GM23338 (cell line): Measurements from ENCODE around the gene NME1. TPM values are rescaled to one million over a fixed set of nuclear protein-coding genes. Genes with fewer than 3 reads are reported as not detected.

Source experiments
- ATAC-seq: fragments of 200-7000 bp; cut with Tn5 transposase; 3 replicates; pipeline ENCODE4 v1.9.1; 2020
- DNase-seq: peaks from one replicate; pipeline ENCODE4 v3.0.0-alpha.2; 2015; ENCODE audit warnings: low spot score
- H2AFZ ChIP-seq: fragments of 200-600 bp; sonication (generic); 2 replicates; pipeline ENCODE4 v1.8.0; 2016; ENCODE audit warnings: antibody characterized with exemption, mild to moderate bottlenecking, moderate library complexity
- H3F3A ChIP-seq: fragments of 200-600 bp; sonication (generic); replicated peaks from 2 replicates; pipeline ENCODE4 v1.8.0; 2017; ENCODE audit warnings: antibody characterized with exemption, mixed run types, low read depth
- H3K27ac ChIP-seq: fragments of 200-600 bp; sonication (generic); 2 replicates; pipeline ENCODE4 v1.6.1; 2016; ENCODE audit warnings: low read depth
- H3K27me3 ChIP-seq: fragments of 200-600 bp; sonication (generic); 2 replicates; pipeline ENCODE4 v1.8.0; 2016; ENCODE audit warnings: mild to moderate bottlenecking, mixed run types, moderate library complexity; ENCODE audit not compliant: insufficient read depth
- H3K36me3 ChIP-seq: fragments of 200-600 bp; sonication (generic); 2 replicates; pipeline ENCODE4 v1.8.0; 2016; ENCODE audit warnings: mild to moderate bottlenecking; ENCODE audit not compliant: insufficient read depth
- H3K4me1 ChIP-seq: fragments of 200-600 bp; sonication (generic); 2 replicates; pipeline ENCODE4 v1.8.0; 2016; ENCODE audit warnings: mild to moderate bottlenecking, moderate library complexity; ENCODE audit not compliant: insufficient read depth
- H3K4me2 ChIP-seq: fragments of 200-600 bp; sonication (generic); 2 replicates; pipeline ENCODE4 v1.7.1; 2017; ENCODE audit warnings: mixed run types
- H3K4me3 ChIP-seq: fragments of 200-600 bp; sonication (generic); 2 replicates; pipeline ENCODE4 v1.6.1; 2016; ENCODE audit warnings: mixed run types
- H3K79me2 ChIP-seq: fragments of 200-600 bp; sonication (generic); replicated peaks from 2 replicates; pipeline ENCODE4 v1.8.0; 2017; ENCODE audit warnings: mild to moderate bottlenecking; ENCODE audit not compliant: insufficient read depth
- H3K9me2 ChIP-seq: fragments of 200-600 bp; sonication (generic); 2 replicates; pipeline ENCODE4 v1.8.0; 2017; ENCODE audit not compliant: insufficient read depth
- H4K20me1 ChIP-seq: fragments of 200-600 bp; sonication (generic); replicated peaks from 2 replicates; pipeline ENCODE4 v1.8.0; 2017; ENCODE audit warnings: mild to moderate bottlenecking; ENCODE audit not compliant: insufficient read depth
- H3K27ac Mint-ChIP-seq: 2 replicates; pipeline ENCODE4 v1.8.0; 2020; ENCODE audit warnings: inconsistent platforms, mild to moderate bottlenecking, moderate library complexity, mixed read lengths
- H3K27me3 Mint-ChIP-seq: 3 replicates; pipeline ENCODE4 v1.8.0; 2022; ENCODE audit warnings: low read depth, mild to moderate bottlenecking, moderate library complexity, mixed read lengths, inconsistent platforms; ENCODE audit not compliant: insufficient read depth, poor library complexity
- H3K36me3 Mint-ChIP-seq: 3 replicates; pipeline ENCODE4 v1.8.0; 2021; ENCODE audit warnings: low read depth, mild to moderate bottlenecking, inconsistent platforms, moderate library complexity, mixed read lengths
- H3K4me1 Mint-ChIP-seq: 3 replicates; pipeline ENCODE4 v1.8.0; 2020; ENCODE audit warnings: mild to moderate bottlenecking, inconsistent platforms, mixed read lengths
- H3K4me3 Mint-ChIP-seq: 3 replicates; pipeline ENCODE4 v1.8.0; 2021; ENCODE audit warnings: moderate library complexity, mild to moderate bottlenecking, inconsistent platforms, mixed read lengths
- H3K9me3 Mint-ChIP-seq: 3 replicates; pipeline ENCODE4 v1.8.0; 2020; ENCODE audit warnings: moderate library complexity, mild to moderate bottlenecking, inconsistent platforms, mixed read lengths
- CREB1 ChIP-seq: fragments of 250-450 bp; sonication (Bioruptor Pico); IDR thresholded peaks from 2 replicates; pipeline ENCODE4 v1.5.0; 2020; ENCODE audit warnings: low read depth, mild to moderate bottlenecking, moderate library complexity
- JUNB ChIP-seq: IDR thresholded peaks from one replicate; pipeline ENCODE4 v1.6.1; 2016; ENCODE audit warnings: antibody characterized with exemption; ENCODE audit not compliant: unreplicated experiment
- NANOG ChIP-seq: IDR thresholded peaks from 2 replicates; pipeline ENCODE4 v1.6.1; 2016; ENCODE audit warnings: antibody characterized with exemption, borderline replicate concordance
- STAT1 ChIP-seq: IDR thresholded peaks from one replicate; pipeline ENCODE4 v1.6.1; 2016; ENCODE audit warnings: antibody characterized with exemption; ENCODE audit not compliant: unreplicated experiment
- ZNF331 ChIP-seq: fragments of 250-450 bp; sonication (Bioruptor Pico); IDR thresholded peaks from 2 replicates; pipeline ENCODE4 v1.5.0; 2020; ENCODE audit warnings: low read depth, mild to moderate bottlenecking, moderate library complexity
- polyA plus RNA-seq: library from polyadenylated mRNA; unstranded; fragments of >200 nt; fragmentation: Nextera tagmentation; extraction: Ambion mirVana; gene quantifications from 2 replicates; pipeline ENCODE4 v1.2.1, GENCODE V29; 2016
- total RNA-seq: library from RNA; depleted of rRNA; stranded (reverse); fragments of >200 nt; shearing (Covaris generic); gene quantifications from 2 replicates; pipeline ENCODE4 v1.2.3, GENCODE V29; 2014
- TF ChIP-seq, protein P1 (sequence below): IDR thresholded peaks from 2 replicates; pipeline ENCODE4 v1.6.1; 2016; ENCODE audit warnings: antibody characterized with exemption
- TF ChIP-seq, protein P2 (sequence below), 2 experiments: fragments of 200-600 bp in 1 of 2; sonication (generic) in 1 of 2; conservative IDR thresholded peaks; 2 replicates each; pipeline versions ENCODE4 v1.5.1 to v1.6.1; 2016 to 2017; ENCODE audit warnings: antibody characterized with exemption in 2 of 2, low read depth in 2 of 2, mild to moderate bottlenecking in 2 of 2, moderate library complexity in 1 of 2
- TF ChIP-seq, protein P3 (sequence below): fragments of 250-450 bp; sonication (Bioruptor Pico); IDR thresholded peaks from 2 replicates; pipeline ENCODE4 v1.5.0; 2020; ENCODE audit warnings: mild to moderate bottlenecking, moderate library complexity

The NME1 gene
- total and polyA plus RNA-seq, 2 experiments from 2014 or later: 159 to 534 TPM

- TF ChIP-seq, protein P1, sequence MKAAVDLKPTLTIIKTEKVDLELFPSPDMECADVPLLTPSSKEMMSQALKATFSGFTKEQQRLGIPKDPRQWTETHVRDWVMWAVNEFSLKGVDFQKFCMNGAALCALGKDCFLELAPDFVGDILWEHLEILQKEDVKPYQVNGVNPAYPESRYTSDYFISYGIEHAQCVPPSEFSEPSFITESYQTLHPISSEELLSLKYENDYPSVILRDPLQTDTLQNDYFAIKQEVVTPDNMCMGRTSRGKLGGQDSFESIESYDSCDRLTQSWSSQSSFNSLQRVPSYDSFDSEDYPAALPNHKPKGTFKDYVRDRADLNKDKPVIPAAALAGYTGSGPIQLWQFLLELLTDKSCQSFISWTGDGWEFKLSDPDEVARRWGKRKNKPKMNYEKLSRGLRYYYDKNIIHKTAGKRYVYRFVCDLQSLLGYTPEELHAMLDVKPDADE: no peak
- TF ChIP-seq JUNB (no peak), ZNF331 (no peak), CREB1 (CRISPR knock-in tag) (0 out of 2 replicates have a peak, but pooled peaks have one; percentile 2), STAT1 (no peak), NANOG (no peak)
- TF ChIP-seq, protein P2, sequence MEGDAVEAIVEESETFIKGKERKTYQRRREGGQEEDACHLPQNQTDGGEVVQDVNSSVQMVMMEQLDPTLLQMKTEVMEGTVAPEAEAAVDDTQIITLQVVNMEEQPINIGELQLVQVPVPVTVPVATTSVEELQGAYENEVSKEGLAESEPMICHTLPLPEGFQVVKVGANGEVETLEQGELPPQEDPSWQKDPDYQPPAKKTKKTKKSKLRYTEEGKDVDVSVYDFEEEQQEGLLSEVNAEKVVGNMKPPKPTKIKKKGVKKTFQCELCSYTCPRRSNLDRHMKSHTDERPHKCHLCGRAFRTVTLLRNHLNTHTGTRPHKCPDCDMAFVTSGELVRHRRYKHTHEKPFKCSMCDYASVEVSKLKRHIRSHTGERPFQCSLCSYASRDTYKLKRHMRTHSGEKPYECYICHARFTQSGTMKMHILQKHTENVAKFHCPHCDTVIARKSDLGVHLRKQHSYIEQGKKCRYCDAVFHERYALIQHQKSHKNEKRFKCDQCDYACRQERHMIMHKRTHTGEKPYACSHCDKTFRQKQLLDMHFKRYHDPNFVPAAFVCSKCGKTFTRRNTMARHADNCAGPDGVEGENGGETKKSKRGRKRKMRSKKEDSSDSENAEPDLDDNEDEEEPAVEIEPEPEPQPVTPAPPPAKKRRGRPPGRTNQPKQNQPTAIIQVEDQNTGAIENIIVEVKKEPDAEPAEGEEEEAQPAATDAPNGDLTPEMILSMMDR (conservative IDR thresholded peaks at IDR 0.05; ENCODE audit: low read depth in 2 of 2): no peak
- TF ChIP-seq, protein P3, sequence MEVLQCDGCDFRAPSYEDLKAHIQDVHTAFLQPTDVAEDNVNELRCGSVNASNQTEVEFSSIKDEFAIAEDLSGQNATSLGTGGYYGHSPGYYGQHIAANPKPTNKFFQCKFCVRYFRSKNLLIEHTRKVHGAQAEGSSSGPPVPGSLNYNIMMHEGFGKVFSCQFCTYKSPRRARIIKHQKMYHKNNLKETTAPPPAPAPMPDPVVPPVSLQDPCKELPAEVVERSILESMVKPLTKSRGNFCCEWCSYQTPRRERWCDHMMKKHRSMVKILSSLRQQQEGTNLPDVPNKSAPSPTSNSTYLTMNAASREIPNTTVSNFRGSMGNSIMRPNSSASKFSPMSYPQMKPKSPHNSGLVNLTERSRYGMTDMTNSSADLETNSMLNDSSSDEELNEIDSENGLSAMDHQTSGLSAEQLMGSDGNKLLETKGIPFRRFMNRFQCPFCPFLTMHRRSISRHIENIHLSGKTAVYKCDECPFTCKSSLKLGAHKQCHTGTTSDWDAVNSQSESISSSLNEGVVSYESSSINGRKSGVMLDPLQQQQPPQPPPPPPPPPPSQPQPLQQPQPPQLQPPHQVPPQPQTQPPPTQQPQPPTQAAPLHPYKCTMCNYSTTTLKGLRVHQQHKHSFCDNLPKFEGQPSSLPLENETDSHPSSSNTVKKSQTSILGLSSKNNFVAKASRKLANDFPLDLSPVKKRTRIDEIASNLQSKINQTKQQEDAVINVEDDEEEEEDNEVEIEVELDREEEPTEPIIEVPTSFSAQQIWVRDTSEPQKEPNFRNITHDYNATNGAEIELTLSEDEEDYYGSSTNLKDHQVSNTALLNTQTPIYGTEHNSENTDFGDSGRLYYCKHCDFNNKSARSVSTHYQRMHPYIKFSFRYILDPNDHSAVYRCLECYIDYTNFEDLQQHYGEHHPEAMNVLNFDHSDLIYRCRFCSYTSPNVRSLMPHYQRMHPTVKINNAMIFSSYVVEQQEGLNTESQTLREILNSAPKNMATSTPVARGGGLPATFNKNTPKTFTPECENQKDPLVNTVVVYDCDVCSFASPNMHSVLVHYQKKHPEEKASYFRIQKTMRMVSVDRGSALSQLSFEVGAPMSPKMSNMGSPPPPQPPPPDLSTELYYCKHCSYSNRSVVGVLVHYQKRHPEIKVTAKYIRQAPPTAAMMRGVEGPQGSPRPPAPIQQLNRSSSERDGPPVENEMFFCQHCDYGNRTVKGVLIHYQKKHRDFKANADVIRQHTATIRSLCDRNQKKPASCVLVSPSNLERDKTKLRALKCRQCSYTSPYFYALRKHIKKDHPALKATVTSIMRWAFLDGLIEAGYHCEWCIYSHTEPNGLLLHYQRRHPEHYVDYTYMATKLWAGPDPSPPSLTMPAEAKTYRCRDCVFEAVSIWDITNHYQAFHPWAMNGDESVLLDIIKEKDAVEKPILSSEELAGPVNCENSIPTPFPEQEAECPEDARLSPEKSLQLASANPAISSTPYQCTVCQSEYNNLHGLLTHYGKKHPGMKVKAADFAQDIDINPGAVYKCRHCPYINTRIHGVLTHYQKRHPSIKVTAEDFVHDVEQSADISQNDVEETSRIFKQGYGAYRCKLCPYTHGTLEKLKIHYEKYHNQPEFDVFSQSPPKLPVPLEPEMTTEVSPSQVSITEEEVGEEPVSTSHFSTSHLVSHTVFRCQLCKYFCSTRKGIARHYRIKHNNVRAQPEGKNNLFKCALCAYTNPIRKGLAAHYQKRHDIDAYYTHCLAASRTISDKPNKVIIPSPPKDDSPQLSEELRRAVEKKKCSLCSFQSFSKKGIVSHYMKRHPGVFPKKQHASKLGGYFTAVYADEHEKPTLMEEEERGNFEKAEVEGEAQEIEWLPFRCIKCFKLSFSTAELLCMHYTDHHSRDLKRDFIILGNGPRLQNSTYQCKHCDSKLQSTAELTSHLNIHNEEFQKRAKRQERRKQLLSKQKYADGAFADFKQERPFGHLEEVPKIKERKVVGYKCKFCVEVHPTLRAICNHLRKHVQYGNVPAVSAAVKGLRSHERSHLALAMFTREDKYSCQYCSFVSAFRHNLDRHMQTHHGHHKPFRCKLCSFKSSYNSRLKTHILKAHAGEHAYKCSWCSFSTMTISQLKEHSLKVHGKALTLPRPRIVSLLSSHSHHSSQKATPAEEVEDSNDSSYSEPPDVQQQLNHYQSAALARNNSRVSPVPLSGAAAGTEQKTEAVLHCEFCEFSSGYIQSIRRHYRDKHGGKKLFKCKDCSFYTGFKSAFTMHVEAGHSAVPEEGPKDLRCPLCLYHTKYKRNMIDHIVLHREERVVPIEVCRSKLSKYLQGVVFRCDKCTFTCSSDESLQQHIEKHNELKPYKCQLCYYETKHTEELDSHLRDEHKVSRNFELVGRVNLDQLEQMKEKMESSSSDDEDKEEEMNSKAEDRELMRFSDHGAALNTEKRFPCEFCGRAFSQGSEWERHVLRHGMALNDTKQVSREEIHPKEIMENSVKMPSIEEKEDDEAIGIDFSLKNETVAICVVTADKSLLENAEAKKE (CRISPR knock-in tag): no peak
- peaks cover 1% of the 10 kb centered on the region for H3K27me3 Mint-ChIP-seq
- peaks cover 20% of the 10 kb centered on the region for H3K4me1 Mint-ChIP-seq
- no peaks in the 10 kb centered on the region for H3K36me3 ChIP-seq
- peak overlapping the region; percentile 66; the same call in 1 of the 2 replicates for H2AFZ ChIP-seq
- no peaks in the 10 kb centered on the region for H3K9me3 Mint-ChIP-seq
- DNase-seq (no peak), ATAC-seq (peak; percentile 51)
- H3K9me2 ChIP-seq: no peaks in the 10 kb centered on the region
- peak overlapping the region; percentile 95 for H3K27ac Mint-ChIP-seq
- H3K36me3 Mint-ChIP-seq: no peaks in the 10 kb centered on the region
- H3K4me3 Mint-ChIP-seq: peak overlapping the region; percentile 95
- peak overlapping the region; percentile 99 for H3K4me3 ChIP-seq
- H3K4me2 ChIP-seq: peak overlapping the region; percentile 72
- H3K79me2 ChIP-seq: peaks cover 44% of the 10 kb centered on the region
- H3K4me1 ChIP-seq: peaks cover 20% of the 10 kb centered on the region
- H4K20me1 ChIP-seq: peaks cover 19% of the 10 kb centered on the region
- H3K27ac ChIP-seq: peak overlapping the region; percentile 1; the same call in 1 of the 2 replicates
- no peaks in the 10 kb centered on the region; the same call in 1 of the 2 replicates for H3F3A ChIP-seq
- no peaks in the 10 kb centered on the region for H3K27me3 ChIP-seq
These were observed 33.0 kb upstream of the NME1 start for GRCh38 chr17:51120357-51120738.
